Posterior cingulate gyrus (tissue), 11 donors: Measurements from ENCODE around the gene NHS.
"Not testable (repeated sequence)": the region's sequence is repeated elsewhere in the genome, so short reads cannot be mapped to it uniquely, and the experiment has no call there.

Experiments used
- DNase-seq, 10 donors: peaks; one replicate each; pipeline versions ENCODE4 v3.0.0 to v3.0.0-alpha.2; 2020 to 2021; ENCODE audit warnings: mixed read lengths in 3 of 10
- intact Hi-C: fragments of 100-400 bp; cut with DNase I; formaldehyde crosslinking; loops from one replicate; pipeline ENCODE4 v1.15.1; 2023

NHS gene

DNA sequence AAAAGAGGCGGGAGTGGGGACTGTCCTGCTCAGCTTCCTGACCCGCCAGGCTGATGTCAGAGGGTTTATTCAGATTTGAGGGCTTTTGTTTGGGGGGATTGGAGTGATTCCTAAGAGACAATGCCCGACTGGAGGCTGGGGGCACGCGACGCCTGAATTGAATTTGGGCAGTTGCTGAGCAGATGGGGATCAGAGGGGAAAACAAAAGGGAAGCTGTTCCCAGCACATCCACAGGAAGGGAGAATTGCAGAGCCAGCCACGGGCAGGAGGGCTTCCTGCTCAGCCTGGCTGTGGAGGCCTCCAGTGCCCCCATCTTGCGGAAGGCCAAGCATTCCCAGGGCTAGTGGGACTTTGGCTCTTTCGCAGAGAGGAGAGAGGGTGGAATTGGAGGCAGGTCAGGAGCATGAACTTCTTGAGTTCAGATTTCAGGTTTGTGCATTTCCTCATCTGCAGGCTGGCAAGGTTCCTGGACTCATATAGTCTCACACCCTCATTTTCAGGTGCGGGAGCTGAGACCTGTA is 162.8 kb downstream of the NHS start:
- DNase-seq = no peak

DNA sequence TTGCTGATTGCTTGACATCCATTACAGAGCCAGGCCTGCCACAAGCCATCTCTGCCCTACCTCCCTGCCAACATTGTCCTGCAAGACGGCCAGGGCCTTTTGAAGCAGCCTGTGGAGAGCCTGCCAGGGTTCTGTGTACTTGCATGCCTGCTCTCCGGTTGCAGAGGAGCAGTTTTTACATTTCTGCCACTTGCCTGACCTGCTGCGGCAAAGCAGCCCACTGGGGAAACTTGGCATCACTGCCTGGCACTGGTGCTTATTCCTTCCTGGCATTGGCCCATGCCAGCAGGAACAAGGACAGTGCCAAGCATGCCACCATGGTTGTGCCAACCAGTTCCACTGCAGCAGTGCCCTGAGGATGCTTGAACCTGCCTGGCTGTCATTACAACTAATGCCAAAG is 167.1 kb downstream of the NHS start:
- no peak for DNase-seq
- intact Hi-C loops = no loop called here

More for the DNA sequence above, 162.8 kb downstream of the NHS start:
- intact Hi-C loops = no loop called here

DNA sequence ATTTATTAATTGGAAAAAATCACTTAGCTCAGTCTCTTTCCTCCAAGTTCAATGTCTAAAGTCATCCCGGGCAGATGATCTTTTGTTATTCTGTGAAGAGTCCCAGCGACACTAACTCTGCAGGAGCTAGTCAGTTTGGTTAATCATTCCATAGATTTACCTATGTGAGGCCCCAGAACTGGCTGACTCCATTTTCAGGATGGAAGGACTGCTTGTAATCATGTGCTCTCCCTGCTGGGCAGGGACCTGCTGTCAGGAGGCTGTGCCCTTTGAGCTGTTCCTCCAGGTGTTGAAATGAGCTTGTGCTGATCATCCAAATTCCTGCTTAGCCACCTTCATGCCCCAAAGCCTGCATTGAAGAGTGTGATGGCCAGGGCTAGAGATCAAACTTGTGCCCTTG is 169.8 kb downstream of the NHS start:
- intact Hi-C loops = no loop called here
- DNase-seq = no peak

DNA sequence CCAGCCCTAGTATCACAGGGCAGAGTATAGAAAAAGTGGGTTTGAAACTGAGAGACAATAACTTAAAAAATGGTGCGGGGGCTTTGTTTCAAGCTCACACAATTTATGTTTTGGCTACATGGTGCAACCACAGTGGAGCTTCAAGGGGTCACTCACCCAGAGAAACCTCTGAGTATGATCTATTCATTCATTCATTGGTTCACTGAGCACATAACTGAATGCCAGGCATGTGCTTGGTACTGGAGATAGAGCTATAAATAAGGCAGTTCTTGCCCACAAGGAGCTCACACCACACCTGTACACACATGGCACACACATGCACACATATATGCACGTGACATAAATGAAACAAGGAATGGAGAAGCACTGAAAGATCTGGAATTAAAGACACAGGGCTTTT is 171.4 kb downstream of the NHS start:
- DNase-seq = no peak
- intact Hi-C loops = no loop called here

DNA sequence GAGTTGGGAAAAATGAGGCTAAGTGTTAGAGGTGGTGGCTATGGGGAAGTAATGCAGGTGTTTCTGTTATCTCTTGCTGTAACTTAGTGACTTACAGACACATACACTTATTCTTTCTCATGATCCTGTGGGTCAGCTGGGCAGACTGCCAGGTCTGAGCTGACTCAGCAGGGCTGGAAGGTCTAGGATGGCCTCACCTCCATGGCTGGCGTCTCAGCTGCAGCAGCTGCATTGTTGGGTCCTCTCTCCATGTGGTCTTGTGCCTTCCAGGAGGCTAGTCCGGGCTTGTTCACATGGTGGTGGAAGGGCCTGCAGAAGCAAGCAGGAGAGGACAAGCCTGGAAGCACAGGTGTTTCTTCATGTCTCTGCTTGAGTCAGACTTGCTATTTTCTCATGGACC is 172.7 kb downstream of the NHS start:
- DNase-seq = no peak
- intact Hi-C loops = no loop called here

DNA sequence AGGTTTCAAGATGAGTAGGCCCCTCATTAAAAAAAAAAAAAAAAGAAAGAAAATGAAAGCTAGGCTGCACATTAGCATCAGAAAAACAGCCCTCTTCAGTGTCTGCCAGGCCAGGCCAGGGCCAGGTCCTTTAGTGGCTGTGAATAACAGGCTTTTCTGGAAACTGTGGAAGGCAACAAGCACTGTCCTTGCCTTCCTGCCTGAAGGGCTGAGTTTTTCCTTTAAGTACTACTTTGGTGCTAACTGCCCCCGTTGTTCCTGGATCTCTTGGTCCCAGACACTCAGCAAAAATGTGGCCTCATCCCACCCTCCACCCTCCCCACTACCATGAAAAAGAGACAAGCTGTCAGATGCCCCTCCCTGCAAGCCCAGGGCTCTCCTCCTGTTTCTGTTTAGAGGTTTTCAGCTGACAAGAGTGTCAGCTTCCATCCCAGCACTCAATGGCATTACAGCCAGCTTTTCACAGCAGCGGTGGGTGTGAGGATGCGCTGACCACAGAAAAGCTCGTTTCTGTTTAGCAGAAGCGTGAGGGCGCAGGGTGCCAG is 174.2 kb downstream of the NHS start:
- DNase-seq = no peak
- intact Hi-C loops = no loop called here

DNA sequence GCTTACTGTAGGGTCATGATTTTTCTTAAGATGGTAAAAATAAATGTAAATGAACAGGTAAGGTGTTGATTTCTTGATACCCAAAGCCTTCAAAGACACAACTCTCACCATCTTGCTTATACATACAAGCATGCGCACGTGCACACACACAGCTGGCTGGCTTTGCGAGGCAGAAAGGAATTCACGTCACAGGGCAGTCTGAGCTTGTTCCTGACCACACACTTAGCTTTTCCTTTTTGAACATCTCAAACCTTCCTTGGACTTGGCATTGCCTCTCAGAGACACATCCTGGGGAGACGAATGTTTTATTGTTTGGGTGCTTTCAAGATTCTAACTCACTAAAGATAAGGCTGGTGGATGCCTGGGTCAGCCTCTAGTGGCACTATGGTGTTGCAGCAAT is 175.0 kb downstream of the NHS start:
- intact Hi-C loops = no loop called here
- no peak for DNase-seq

DNA sequence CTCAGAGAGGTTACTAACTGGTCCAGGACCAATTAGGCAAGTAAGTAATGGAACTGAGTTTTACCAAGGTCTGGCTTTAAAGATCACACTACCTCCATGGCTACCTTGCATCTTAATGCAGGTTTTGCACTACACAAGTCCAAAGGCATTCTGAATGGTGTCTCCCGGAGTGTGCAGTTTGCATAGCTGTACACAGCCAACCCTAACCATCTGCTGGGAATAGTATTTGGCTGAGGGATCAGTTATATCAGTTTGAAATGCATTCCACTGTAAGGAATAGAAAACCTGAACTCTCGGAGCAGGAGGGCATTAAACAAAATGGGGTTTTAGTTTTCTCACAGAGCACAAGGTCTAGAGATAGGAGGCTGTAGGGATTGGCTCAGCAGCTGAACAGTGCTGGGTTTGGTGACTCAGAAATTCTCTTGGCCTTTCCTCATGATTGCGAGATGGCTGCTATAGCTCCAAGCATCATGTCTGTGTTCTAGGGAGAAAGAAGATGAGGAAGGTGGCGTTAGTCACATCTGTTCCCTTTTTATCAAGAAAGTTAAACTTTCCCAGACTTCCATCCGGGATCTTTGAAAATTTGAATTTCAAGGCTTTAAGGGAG is 177.1 kb downstream of the NHS start:
- DNase-seq = no peak
- intact Hi-C loops = no loop called here

DNA sequence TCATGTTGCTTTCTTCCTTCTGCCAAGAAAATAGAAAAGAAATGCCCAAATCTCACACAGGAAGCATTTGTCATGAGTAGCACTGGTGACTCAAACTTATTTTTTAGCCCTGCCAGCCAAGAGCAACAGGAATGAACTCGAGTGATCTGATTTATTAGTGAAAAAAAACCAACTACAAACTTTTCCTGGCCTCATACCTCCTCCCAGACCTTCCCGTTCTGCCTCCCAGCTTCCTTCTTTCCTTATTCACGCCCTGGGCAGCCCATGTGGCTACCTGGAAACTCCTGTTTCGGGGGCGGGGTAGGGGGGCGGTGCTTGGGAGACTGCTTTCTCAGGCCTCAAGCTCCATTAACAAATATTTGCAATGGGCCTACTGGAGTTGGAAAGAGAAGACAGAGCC is 178.5 kb downstream of the NHS start:
- intact Hi-C loops = no loop called here
- no peak for DNase-seq

DNA sequence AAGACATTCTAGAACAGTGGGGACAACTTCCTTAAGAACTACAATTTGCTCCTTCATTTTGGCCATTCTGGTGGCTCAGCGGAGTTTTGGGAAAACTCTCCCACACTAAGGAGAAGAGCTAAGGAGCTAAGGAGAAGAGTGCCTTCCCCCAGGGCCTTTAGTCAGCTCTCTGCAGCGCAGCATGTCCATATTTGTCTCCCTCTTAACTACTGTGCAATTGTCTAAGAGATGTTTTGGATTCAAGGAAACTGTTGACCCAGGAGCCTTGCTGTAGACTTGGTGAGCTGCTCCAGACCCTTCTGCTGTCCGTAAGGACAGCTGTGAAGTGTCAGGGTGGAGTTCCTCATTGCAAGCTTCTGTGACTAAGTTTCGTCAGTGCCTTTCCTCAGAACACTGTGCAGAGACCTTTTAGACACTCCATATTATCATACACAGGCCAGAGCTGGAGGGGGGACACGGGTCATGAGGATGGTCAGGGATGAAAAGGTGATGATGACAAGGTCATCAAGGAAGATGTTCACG is 179.0 kb downstream of the NHS start:
- intact Hi-C loops = no loop called here
- no peak for DNase-seq

DNA sequence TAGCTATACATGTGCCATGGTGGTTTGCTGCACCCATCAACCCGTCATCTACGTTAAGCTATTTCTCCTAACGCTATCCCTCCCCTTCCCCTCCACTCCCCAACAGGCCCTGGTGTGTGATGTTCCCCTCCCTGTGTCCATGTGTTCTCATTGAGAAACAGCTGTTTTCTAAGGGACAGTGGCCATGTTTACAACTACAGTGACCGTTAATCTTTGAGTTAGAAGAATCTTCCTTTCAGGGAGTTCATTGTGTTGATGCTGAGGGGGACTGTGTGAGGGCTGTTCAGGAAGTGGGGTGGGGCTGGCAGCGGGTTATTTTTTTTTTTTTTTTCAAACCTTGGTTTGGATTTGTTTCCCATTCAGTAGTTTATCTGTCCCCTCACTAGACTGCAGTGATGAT is 179.9 kb downstream of the NHS start:
- no peak for DNase-seq
- intact Hi-C loops = no loop called here

DNA sequence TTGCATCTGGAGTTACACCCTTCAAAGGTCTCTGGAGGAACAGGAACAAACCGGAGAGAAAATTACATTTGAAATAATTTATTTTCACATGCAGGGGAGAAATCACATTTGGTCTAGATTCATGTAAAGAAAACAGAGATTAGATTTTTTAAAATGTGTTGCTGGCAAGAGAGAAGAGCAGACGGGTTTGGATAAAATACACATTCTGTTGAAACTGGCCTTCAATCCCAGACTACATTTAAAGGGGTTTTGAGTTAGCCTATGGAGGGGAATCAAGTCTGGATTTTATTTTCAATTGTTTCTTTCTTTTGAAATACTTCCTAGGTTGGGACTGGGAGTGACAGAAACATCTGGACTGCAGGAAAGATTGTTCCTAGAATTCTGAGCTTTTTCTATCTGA is 180.8 kb downstream of the NHS start:
- no peak for DNase-seq
- intact Hi-C loops = no loop called here

DNA sequence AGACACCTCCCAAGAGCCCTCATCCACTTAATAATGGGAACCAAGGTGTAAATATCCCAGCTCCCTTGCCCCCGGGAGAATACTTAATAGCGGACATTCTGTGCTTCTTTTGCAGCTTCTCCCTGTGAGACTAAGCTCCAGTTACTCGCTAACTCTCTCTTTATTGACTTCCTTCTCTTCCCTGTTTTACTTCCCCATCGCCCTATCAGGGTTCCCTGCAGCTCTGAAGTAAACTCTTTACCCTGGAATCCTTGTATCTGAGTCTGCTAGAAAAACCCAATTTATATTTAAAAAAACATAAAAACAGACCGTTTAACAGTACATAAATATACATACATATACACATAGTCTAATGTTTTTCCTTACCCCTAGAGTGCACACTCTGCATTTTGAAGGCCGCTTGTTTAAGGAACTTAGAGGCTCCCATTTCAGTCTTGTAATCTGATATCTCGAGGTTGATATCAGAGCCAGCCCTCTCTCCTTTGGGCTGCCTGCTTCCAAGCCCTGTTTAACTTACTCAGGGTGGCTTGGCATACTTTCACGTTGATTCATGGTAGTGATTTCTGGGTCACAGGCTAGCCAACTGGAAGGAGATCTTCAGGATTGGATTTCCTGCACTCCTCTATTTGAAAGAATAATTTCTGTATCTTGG is 184.9 kb downstream of the NHS start:
- intact Hi-C loops = no loop called here
- no peak for DNase-seq

DNA sequence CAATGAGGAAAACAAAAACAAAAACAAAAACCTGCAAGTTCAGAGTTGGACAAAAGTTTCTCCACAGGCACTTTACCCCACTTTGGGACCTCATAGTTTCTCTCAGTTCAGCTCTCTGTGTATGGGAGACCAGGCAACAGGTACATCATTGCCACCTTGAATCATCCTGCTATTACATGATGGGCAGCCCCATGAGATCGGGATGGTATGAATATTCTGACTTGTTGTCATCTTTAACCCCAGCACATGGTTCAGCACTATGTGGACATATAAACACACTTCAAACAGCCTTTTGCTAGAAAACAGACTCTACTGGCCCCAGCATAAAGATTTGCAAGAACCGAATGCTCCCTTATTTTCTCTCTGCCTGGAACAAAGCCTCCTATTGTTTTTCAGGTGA is 185.4 kb downstream of the NHS start:
- no peak for DNase-seq
- intact Hi-C loops = no loop called here

DNA sequence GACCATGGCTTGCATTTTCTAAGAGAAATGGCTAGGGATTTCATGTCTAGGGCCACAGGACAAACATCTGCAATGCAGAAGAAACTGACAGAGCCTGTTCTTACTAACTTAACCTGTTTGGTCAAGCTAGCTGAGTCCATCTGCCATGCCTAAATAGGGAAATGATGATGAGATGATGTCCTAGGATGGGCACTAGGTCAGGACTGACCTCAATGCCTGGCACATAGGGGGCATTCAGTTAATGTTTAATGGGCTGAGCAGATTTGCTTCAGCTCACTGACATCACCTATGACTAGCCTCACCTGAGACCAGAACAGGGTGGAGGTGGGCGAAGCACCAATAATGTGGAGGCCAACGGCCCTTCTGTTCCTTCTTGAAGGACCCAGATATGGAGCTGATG is 188.1 kb downstream of the NHS start:
- no peak for DNase-seq
- intact Hi-C loops = no loop called here

DNA sequence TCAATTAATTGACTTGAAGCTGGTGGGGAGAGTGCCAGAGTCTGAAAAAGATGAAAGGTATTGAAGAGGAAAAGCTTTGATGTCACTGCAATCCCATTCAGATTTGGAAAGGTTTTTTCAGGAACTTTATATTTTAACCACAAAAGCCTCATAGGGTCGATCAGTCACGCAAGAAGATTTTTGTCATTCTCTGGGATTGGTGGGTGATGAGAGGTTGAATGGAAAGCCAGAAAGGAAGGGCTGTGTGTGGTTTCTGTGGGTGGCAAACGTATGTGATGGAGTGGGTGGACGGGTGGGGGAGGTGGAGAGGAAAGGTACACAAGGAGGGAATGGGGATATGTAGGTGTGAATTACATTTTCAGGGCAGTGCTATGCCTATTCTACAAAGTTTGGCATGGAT is 188.5 kb downstream of the NHS start:
- intact Hi-C loops = no loop called here
- DNase-seq = no peak

DNA sequence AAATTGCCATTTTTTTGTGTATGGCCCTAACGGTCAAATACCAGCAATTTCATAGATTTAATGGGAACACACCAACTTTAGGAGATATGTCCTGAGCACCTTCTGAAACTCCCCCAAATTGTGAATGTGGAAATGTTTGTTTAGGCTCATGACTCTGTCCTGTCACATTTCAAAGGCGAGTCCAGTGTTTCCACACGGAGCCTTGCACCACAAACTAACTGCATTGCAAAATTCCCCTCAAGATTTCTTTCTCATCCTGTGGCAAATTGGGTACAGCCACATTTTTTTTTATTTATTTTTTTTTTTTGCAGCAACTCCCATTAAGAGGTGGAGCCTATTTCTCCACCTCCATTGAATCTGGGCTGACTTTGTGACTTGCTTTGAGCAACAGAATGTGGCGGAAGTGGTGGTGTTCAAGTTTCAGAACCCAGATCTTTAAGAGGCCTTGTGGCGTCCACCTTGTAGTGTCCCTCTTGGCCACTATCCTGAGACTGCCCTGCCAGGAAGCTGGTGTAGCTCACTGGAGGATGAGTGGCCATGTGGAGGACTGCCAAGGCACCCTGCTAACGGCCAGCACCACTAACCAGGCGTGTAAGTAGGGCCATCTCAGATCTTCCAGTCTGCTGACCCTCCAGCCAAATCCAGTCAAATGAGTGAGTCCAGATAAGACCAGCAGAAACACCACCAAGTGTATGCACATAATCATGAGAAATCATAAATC is 189.8 kb downstream of the NHS start:
- intact Hi-C loops = no loop called here
- DNase-seq = no peak

DNA sequence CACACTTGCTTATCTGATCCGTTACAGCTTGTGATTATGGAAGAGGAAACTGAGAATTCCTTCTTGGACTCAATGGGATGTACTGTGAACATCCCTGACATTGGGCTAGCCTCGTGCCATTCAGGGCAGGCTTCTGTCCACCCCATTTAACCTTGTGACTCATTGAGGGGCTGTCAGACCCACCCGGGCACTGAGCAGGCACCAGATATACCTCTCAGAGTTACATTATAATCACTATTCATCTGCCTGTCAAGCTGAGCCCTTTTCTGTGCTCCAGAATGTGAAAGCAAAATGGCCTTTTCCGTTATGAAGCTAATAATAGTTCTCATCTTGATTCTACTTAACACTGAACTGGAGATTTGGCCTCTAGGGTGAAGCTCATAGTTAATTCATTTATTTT is 191.7 kb downstream of the NHS start:
- intact Hi-C loops = no loop called here
- no peak for DNase-seq

DNA sequence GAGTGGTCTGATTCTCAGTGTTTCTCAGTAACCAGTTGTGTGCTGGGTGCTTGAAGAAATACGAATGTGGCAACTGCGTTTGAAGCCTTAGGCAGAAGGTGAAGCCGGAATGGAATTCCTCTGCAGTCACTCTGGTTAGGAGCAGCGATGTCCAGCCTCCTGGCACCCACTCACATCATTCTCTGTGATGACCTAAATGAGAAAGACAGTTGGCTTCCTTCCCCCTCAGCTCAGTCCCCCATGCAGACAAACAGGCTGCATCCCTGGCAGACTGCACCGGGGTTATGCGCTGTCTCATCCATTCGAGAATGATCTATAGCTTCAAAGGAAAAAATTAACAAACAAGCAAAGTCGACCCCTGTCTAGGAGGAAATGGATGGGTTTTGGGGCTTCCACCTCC is 192.2 kb downstream of the NHS start:
- no peak for DNase-seq

DNA sequence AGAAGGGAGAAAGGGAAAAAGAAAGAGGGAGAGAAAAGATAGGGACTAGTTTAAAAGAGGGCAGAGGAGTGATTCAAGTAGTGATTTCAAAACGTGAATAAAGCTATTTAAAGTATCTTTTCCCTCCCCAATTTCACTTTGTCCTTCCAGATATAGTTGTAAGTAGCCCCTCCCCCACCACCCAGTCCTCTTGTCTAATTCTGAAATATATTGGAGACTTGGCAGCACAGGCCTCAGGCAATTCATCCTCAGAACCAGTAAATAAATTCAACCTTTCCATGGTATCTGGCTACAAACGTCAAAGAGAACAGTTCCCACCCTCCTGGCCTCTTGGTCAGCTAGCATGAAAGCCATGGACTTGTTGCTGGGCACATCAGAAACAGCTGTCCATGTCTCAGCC is 192.8 kb downstream of the NHS start:
- no peak for DNase-seq
- intact Hi-C loops = no loop called here

More for the DNA sequence above, 192.2 kb downstream of the NHS start:
- intact Hi-C loops = no loop called here

DNA sequence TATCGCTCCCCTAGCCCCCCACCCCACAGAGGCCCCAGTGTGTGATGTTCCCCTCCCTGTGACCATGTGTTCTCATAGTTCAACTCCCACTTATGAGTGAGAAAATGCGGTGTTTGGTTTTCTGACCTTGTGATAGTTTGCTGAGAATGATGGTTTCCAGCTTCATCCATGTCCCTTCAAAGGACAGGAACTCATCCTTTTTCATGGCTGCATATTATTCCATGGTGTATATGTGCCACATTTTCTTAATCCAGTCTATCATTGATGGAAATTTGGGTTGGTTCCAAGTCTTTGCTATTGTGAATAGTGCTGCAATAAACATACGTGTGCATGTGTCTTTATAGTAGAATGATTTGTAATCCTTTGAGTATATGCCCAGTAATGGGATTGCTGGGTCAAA is 193.8 kb downstream of the NHS start:
- intact Hi-C loops, DNase-seq: not testable (repeated sequence)
